ENCODE measurements around the gene NPHP1.

DNA sequence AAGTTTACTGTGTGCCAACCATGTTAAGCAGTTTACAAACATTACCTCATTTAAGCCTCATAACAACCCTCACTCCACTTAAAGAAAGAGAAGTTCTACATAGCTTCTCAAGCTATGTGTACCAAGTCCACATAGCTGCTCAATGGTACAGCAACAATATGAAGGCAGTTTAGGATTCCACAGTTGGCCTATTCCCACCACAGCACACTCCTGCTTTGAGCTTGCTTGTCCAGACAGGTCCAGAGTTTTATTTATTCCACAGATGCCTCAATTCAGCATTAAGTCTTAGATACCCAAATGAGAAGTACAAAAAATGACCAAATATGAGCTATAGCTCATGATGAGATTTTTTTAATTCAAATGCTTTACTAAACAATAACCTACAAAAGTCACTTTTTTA is 24.8 kb downstream of the NPHP1 start:
- TF ChIP-seq EZH2 (IDR thresholded peaks at IDR 0.05; ENCODE audit: insufficient read depth, poor library complexity, severe bottlenecking) (no peak), EZH2phosphoT487 (IDR thresholded peaks at IDR 0.05; ENCODE audit: insufficient read depth, low read depth) (no peak)
